Ishikawa (cell line): ENCODE results near the gene SPINK5.

Experiments used
- MAX ChIP-seq: IDR thresholded peaks from 2 replicates; pipeline ENCODE4 v1.6.1; 2012
- TAF1 ChIP-seq: IDR thresholded peaks from 2 replicates; pipeline ENCODE4 v1.6.1; 2012; ENCODE audit warnings: low read depth, mild to moderate bottlenecking
- YY1 ChIP-seq: IDR thresholded peaks from 2 replicates; pipeline ENCODE4 v1.6.1; 2012; ENCODE audit warnings: low read depth

- TF ChIP-seq TAF1 (no peak), YY1 (no peak), MAX (no peak)
These were observed 77.9 kb downstream of the SPINK5 start for GRCh38 chr5:148141645-148142044.
